HL-60/S4 treated with phorbol 12-myristate 13-acetate at 8.2 ng/mL for 4 days and 3 days (cell line): ENCODE results near the gene JAZF1.

Source experiments
- in situ Hi-C: fragments of 300-500 bp; cut with MboI; formaldehyde crosslinking; loops from 2 replicates; pipeline ENCODE4 v1.15.0; 2022; ENCODE audit warnings: low sequenced_read_pairs

The JAZF1 gene

DNA sequence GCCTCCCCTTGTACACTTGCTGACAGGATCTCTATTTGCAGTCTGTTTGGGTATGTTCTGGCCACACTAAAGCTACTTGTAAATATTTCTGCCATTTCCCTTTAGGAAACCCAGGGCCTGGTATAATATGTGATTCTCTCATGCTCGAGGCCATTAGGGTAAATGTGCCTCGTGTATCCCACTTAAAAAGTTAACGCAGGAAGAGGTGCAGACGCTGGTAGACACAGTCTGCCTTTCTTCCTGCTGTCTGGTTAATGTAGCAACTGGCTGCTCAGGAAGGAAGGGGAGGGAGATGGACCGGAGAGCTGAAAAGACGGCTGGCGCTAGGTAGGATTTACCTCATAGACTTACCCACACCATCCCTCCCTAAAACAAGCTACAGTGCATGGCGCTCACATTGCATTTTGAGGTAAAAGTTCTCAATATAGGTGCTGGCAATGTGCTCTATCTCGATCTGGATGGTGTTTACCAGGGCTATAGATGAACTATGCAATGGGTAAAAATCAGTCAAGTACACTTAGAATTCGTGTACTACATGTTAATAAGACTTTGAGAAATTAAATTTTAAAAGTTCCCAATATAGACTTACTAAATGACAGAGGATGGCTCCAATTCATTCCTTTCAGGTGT lies 125.9 kb downstream of the JAZF1 start:
- in situ Hi-C loops: no loop called here

DNA sequence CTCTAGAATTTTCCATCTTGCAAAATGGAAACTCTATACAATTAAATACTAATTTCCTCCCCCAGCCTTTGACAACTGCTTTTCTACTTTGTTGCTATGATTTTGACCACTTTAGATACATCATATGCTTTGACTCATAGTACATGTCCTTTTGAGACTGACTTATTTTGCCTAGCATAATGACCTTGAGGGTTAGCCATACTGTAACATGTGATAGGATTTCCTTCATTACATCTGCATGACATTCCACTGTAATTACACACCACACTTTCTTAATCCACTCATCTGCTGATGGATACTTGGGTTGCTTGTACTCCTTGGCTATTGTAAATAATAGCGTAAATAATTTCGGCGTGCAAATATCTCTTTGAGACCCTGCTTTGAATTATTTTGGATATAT lies 127.7 kb downstream of the JAZF1 start:
- in situ Hi-C loops: no loop called here

DNA sequence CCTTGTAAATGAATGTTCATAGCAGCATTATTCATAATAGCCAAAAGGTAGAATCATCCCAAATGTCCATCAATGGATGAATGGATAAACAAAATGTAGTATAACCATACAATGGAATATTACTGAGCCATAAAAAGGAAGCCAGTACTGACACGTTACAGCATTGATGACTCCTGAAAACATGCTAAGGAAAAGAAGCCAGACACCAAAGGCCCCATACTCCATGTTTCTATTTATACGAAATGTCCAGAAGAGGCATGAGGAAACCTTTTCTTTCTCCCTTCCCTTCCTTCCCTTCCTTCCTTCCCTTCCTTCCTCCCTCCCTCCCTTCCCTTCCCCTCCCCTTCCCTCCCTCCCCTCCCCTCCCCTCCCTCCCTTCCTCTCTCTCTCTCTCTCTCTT lies 131.9 kb downstream of the JAZF1 start:
- in situ Hi-C loops: no loop called here

DNA sequence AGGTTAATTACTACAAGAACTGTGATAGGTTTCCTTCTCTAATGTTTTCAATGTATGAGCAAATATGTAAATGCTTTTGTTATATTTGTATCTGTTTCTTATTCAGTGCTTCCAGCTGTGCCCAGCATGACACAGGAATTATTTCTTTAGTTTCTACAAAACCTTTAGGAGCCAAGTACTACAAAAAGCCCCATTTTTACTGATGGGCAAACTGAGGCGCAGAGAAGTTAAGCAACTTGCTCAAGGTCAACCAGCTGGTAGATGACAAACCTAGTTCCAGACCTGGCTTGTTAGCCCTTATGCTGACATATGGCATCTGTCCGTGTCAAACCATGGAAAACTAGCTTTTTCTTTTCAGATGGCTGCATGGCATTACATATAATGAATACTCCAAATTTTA lies 134.6 kb downstream of the JAZF1 start:
- in situ Hi-C loops: no loop called here

DNA sequence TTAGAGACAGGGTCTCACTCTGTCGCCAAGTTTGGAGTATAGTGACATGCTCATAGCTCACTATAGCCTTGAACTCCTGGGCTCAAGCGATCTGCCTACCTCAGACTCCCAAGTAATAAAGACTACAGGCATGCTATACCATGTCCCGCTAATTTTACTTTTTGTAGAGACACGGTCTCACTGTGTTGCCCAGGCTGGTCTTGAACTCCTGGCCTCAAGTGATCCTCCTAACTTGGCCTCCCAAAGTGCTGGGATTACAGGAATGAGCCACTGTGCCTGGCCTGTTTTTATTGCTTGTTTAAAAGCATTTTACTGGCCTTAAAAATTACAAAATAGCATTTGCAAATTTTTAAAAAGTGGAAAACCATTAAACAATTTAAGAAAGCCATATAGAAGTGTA lies 135.0 kb downstream of the JAZF1 start:
- in situ Hi-C loops: no loop called here

DNA sequence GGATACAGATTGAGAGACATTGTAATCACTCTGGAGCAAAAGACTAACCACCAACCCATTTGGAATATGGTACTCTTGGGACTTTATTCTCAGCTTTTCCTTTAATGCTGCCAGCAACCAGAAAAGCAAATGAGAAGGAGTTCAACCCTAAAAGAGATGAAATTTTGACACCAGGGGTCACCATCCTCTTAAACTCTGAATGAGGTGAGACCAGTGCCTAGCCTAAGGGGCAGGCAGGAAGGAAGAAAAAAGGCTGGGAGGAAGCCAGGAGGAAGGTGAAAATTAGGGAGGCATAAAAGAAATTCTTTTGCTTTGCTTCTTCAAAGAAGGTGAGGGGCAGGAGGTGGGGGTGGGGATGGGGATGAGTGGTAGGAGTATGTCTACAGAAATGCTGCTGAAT lies 135.8 kb downstream of the JAZF1 start:
- in situ Hi-C loops: no loop called here

DNA sequence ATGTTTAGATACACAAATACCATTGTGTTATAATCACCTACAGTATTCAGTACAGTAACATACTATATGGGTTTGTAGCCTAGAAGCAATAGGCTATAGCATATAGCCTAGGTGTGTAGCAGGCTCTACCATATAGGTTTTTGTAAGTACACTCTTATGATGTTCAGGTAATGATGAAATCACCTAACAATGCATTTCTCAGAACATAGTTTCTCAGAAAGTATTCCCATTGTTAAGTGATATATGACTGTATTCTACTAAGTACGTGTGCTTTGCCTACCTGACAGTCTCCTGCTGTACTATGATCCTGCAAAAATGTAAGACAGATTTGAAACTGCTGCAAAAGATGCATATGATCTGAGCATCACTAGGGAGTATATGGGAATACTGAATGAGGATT lies 137.9 kb downstream of the JAZF1 start:
- in situ Hi-C loops: no loop called here

DNA sequence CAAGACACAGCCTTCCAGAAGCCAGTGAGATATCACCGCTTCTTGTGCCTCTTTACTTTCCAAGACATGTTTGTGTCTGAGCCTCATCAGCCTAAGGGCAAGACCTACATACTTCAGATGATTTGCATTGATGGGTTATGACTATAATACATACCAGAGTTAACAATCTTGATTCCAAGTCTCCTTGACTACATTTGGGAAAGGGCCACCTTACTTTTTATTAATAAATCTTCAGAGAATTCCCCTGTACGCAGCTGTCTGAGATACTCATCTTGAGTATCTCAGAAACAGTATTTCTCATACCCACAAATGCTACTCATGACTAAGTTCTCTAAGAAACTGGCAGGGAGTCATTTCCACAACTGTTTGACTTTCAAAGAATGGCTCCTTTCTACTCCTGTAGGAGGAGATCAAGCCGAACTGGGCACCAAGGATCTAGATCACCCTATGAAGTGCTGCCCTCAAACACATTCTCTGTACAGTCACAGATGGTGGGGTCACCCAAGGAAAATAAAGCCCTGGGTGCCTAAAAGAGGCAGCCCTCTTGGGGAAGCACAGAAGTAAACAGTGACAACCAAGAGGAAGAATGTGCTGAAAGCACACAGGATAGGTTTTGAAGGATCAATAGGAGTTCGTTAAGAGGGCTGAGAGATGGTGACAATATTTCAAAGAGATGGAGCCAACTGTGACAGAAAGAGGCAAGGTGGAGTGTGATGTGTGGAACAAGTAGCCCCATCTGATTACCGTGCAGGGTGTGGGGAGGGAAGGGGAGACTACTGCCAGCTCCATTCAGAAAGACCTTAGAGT lies 138.9 kb downstream of the JAZF1 start:
- in situ Hi-C loops: no loop called here

DNA sequence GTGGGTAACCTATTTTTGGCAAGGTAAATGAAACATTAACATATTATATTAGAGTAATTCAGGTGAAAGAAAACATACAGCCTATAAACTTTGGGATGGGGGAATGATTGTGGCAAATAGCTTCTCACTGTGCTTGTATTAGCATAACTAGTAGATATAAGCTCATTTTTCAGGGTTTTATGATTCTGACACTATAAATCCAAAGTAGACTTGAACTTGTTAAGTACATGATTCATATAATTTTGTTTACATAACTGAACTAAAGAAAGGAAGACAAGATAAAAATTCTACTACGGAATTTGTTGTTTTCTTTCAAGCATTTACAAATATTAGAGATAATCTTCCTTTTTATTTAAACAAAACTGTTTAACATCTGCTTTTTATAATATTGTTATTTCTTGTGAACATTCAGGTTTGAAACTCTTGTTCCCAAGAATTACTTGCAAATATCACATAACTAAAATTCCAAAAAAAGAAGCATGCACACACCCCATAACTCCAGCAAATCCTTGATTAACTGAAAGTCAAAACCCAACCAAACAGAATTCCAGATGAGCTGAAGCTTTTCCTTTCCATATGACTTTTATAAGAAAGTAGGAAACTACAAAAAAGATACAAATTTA lies 142.3 kb downstream of the JAZF1 start:
- in situ Hi-C loops: no loop called here

DNA sequence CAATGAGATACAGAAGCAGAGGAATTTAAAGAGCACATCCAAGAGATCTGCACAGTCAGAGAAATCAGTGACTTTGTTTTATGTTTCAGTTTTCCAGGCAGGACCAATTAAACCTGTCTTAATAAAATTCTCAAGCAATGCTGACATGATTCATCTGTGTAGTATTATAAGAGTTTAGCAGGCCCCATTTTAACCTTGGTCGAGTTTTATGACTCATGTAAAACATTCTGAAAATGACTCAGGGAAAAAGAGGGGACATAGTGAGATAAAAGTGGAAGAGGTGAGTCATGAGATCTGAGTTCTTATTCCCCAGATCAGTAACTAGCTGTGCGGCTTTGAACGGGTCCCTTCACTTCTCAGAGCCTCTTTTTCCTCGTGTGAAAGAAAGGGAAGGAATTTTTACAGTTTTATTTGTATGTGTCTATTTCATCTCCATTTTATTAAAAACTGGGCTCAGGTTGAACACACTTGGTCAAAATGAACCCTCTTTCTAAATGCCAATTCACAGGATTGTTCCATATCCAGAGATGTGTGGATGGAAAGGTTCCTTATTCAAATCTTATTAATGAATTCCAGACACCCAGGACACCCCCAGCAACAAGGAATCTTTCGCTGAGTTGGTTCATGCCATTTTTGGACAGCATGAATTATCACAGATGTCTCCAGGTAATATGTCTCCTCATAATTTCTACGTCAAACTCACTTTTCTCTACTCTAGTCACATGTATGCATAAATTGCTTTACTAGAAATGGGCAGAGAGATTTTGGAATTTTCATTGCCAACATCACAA lies 143.2 kb downstream of the JAZF1 start:
- in situ Hi-C loops: no loop called here

DNA sequence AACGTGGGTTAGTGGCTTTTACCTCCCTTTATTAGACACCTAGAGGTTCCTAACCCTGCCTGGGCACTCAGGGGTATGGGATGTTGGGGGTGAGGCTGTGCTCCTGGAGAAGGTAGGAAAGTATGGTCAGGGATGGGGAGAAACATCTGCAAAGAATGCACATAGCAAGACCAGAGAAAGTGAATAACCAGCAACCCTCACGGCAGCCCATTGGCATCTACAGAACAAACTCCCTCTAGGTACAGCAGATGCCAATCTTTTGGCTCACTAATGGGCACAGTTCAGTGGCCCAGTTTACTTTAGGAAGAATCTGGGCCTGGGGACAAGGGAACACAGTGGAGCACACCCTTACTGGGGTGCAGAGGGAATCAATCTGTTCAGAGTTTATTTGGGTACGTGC lies 143.9 kb downstream of the JAZF1 start:
- in situ Hi-C loops: no loop called here

DNA sequence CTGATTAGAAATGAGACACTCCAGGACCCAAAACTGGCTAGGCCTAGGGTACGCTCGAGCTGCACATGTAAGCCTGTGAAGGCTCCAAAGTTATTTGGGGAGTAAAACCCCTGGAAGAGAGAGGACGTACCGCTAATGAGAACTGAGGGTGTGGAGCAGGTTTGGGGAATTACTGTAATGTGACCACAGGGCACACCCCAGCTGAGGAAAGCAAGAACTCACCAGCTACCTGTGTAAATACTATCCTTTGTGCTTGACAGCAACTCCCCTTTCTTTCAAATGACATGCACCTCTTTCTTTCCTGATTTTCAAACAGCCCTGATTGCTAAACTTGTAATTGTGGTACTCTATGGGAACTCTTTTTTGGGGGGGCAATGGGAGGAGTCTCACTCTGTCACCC lies 147.2 kb downstream of the JAZF1 start:
- in situ Hi-C loops: no loop called here

DNA sequence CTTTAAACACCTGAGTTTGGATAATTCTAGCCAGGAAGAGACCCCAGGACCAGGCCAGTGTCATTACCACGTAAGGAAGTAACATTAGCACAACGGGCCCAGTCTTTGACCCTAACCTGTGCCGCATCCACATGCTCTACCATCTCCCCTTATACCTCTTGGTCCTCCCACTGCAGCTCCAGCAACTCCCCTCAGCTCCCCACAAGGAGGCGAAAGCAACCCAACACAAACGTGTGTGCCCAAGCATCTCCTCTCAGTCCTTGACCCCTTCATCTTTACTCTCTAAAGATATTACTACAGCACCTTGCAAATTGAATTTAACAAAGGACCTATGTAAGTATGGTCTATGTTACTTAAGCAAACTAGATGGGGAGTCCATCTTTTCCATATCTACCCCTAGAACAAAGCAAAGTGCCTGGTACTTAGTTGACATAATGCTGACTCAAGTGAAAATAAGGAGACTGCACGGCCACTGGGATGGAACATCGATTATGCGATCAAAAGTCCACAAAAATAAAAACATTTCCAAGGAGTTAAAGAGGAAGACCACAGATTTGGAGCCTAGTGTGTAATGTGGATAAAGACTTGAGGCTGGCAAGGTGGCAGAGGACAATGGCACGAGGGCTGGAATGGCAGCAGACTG lies 147.7 kb downstream of the JAZF1 start:
- in situ Hi-C loops: no loop called here

DNA sequence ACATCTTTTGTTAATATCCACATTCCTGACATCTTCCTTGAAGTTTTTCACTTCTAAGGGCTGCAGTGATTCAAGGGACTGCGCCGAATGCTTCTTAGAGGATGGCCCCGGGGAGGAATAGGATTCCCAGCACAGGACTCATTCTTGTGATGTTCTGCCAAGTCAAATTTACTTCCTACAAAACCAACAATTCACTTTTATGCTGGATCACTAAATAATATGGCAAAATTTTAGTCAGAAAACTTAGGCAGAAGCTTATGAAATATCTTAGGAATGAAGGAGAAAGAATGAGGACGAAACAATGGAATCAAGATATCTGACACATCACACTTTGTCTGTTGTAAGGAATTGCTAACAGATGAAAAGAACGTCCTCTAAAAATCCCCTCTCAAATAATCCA lies 151.5 kb downstream of the JAZF1 start:
- in situ Hi-C loops: no loop called here

DNA sequence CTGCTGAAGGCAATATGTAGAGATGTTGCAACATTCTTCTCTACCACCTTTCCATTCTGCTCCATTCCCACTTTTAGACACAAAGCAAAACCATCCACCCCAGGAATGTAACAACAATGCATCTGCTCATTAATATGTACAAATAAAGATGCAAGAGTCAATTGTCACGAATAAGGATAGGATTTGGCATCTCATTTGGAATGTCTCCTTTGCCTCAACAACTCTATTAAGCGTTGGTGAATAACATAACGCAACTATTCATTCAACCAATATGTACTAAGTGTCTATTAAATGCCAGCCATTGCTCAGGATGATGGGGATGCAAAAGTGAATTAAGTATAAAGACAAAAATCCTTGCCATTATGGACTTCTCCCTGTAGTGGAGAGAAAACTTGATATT lies 152.1 kb downstream of the JAZF1 start:
- in situ Hi-C loops: no loop called here

DNA sequence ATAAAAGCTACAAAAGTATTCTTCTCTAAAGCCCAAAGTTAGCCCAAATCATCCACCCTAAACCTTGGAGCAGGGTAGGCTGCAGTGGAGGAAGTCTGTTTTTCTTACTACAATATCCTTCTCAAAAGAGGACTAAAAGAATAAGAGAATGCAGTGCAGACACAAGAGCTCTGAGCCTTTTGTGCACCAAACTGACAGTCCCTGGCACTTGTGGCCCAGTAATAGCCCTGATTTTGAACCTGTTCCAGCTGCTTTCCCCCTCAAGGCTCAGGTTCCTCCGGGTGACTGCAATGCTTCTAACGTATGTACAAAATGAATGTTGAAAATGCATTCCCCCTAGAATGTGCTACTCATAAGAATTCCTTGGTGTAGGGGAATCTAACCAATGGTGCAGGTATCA lies 154.4 kb downstream of the JAZF1 start:
- in situ Hi-C loops: no loop called here

DNA sequence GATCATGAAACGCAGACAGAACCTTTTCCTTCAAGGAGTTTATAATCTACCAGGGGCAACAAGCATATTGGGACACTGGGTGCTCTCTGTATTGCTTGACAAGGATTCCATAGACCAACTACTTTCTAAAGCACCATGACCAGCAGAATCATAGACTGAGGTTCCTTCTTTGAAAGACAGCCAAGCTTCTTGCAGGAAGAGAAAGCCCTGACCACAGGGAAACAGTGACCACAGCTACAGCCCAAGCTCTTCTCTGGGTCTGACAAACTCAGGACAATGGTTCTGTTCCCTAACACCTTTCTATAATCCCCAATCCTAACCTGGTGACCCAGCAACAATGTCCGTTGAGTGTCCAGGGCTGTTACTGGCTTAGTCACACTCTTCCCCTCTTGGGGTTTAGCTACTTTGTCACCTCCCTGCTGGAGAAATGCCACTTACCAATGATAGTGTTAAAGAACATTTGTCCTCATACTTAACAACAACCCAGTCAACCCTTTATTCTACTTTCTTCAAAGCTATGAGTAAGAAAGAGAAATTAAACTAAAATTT lies 155.7 kb downstream of the JAZF1 start:
- in situ Hi-C loops: no loop called here

DNA sequence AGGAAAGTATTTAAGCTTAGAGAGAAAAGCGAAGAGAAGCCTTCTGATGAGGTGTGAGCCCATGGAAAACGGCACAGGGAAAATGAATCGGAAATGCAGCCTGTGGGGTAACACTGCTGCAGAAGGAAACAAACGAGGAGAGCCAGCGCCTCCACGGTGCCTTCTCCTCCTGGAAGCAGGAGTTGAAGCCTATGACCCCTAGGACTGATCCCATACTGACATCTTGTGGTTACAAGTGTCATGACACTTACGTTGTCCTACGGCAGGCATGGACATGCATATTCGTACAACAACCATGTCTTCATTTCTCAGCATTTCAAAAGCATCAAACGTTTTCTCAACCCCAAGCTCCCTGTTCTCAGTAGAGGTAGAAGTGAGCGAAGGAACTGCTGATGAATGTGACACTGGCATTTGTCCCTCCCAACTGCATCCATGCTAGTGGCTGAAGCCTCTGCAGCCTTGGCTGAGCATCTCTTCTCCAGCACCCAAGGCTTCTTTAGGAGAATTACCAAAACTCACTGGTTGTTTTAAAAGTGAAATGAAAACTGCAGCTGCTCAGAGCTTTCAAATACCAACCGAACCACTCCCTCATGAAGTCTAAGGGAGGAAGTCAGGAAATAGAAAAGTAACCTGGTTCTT lies 160.2 kb downstream of the JAZF1 start:
- in situ Hi-C loops: no loop called here

DNA sequence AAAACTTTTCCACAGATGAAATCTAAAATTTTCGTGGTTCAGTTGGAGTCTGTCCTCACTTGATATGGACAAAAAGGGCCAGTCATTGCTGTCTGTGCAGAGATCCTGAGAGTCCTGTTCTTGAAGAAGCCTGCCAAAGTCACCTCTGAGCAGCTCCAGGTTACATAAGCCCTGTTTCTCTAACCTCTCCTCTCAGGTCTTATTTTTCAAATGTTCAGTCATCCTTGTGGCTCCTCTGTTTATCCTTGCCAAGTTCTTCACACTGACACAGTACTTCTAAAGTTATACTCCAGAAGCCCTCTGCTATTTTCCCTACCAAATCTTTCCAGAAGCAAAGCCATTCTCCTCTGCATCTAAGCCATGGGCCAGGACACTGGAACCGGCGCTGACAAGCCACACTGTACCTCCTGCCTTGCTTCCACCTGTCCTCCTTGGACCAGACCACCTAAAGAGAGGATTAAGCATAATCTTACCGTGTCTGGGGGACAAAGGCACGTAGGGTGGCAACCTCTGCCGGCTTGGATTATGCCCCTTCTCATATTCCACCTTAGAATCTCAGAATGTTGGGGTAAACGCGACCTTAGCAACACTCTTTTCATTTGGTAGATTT lies 161.6 kb downstream of the JAZF1 start:
- in situ Hi-C loops: no loop called here

DNA sequence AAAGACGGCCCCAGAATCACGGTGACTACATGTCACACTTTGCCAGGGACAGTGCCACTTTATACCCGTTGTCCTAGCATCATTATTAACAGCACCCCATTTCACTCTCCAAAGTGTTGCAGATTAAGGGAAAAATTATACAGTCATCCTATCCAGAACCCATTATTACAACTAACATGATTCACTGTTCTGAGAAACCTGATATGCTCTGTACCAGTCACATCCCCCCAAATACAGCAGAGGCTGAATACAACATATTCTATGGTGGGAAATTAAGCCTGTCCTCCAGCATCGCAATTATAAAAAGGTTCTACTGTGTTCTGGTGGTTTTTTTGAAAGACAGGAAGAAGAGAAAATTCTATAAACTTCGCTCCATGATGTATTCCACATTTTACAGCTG lies 162.1 kb downstream of the JAZF1 start:
- in situ Hi-C loops: no loop called here
